Stimulated activated CD4-positive, alpha-beta T cell treated with anti-CD3 and anti-CD28 coated beads, Interleukin-15, amount 100 ng/mL, for 1 hour (primary cell): Measurements from ENCODE around the gene LGR4.
"Not testable (repeated sequence)": the region's sequence is repeated elsewhere in the genome, so short reads cannot be mapped to it uniquely, and the experiment has no call there.

Source experiments
- DNase-seq, 2 donors: peaks; one replicate each; pipeline ENCODE4 v3.0.0-alpha.2; 2020; ENCODE audit warnings: low read depth in 1 of 2, low spot score in 1 of 2

Gene LGR4

GRCh38 chr11:27353593-27354358 is 118.8 kb downstream of the LGR4 start:
- DNase-seq = no peak

- DNase-seq = no peak
Observed at GRCh38 chr11:27352781-27353180, 119.8 kb downstream of the LGR4 start.

- no peak for DNase-seq
Observed at GRCh38 chr11:27350511-27350910, 122.1 kb downstream of the LGR4 start.

- DNase-seq = no peak
Observed at GRCh38 chr11:27349919-27350318, 122.7 kb downstream of the LGR4 start.

GRCh38 chr11:27348340-27348873 is 124.2 kb downstream of the LGR4 start:
- DNase-seq = no peak

- DNase-seq = no peak
Observed at GRCh38 chr11:27347359-27348339, 124.9 kb downstream of the LGR4 start.

GRCh38 chr11:27339941-27340340 is 132.6 kb downstream of the LGR4 start:
- no peak for DNase-seq

- DNase-seq = not testable (repeated sequence)
Observed at GRCh38 chr11:27334764-27335163, 137.8 kb downstream of the LGR4 start.

- DNase-seq = no peak
Observed at GRCh38 chr11:27331981-27332380, 140.6 kb downstream of the LGR4 start.

- DNase-seq = no peak
Observed at GRCh38 chr11:27330633-27331270, 141.8 kb downstream of the LGR4 start.

GRCh38 chr11:27329867-27330632 is 142.5 kb downstream of the LGR4 start:
- no peak for DNase-seq

- DNase-seq = no peak
Observed at GRCh38 chr11:27328614-27329013, 144.0 kb downstream of the LGR4 start.

- DNase-seq = not testable (repeated sequence)
Observed at GRCh38 chr11:27327064-27327463, 145.5 kb downstream of the LGR4 start.

- DNase-seq = not testable (repeated sequence)
Observed at GRCh38 chr11:27322196-27322595, 150.4 kb downstream of the LGR4 start.

- DNase-seq = not testable (repeated sequence)
Observed at GRCh38 chr11:27321340-27321739, 151.2 kb downstream of the LGR4 start.

- DNase-seq = no peak
Observed at GRCh38 chr11:27319072-27319471, 153.5 kb downstream of the LGR4 start.

GRCh38 chr11:27317751-27318150 is 154.8 kb downstream of the LGR4 start:
- DNase-seq = no peak
